H9 (cell line): ENCODE measurements around the gene CD28. TPM values are rescaled to one million over a fixed set of nuclear protein-coding genes. Genes with fewer than 3 reads are reported as not detected.

Source experiments
- DNase-seq: peaks from one replicate; pipeline ENCODE4 v3.0.0-alpha.2; 2017
- H2AFZ ChIP-seq: one replicate; pipeline ENCODE4 v1.6.1; 2013; ENCODE audit warnings: mild to moderate bottlenecking, low read length, control low read depth, moderate library complexity
- H2AK5ac ChIP-seq: 2 replicates; pipeline ENCODE4 v1.6.1; 2013; ENCODE audit warnings: low read length, control low read depth, mixed read lengths; ENCODE audit not compliant: insufficient read length
- H2BK120ac ChIP-seq: one replicate; pipeline ENCODE4 v1.6.1; 2013; ENCODE audit warnings: low read depth, mild to moderate bottlenecking, low read length, control low read depth, inconsistent platforms; ENCODE audit not compliant: poor library complexity, severe bottlenecking
- H2BK12ac ChIP-seq: 2 replicates; pipeline ENCODE4 v1.6.1; 2013; ENCODE audit warnings: low read length, control low read depth, mixed read lengths, low read depth; ENCODE audit not compliant: insufficient read length
- H2BK15ac ChIP-seq: 2 replicates; pipeline ENCODE4 v1.6.1; 2013; ENCODE audit warnings: low read depth, low read length, control low read depth
- H2BK20ac ChIP-seq: one replicate; pipeline ENCODE4 v1.6.1; 2013; ENCODE audit warnings: low read depth, mild to moderate bottlenecking, low read length, control low read depth, inconsistent platforms; ENCODE audit not compliant: poor library complexity, severe bottlenecking
- H2BK5ac ChIP-seq: 2 replicates; pipeline ENCODE4 v1.6.1; 2013; ENCODE audit warnings: low read length, control low read depth, mixed read lengths; ENCODE audit not compliant: insufficient read length
- H3K14ac ChIP-seq: 2 replicates; pipeline ENCODE4 v1.6.1; 2013; ENCODE audit warnings: low read length, control low read depth; ENCODE audit not compliant: insufficient read depth
- H3K18ac ChIP-seq: 2 replicates; pipeline ENCODE4 v1.6.1; 2013; ENCODE audit warnings: low read depth, mild to moderate bottlenecking, mixed read lengths, low read length, control low read depth; ENCODE audit not compliant: insufficient read length
- H3K23ac ChIP-seq: 2 replicates; pipeline ENCODE4 v1.6.1; 2013; ENCODE audit warnings: low read length, control low read depth, mixed read lengths, low read depth; ENCODE audit not compliant: insufficient read length
- H3K23me2 ChIP-seq: 2 replicates; pipeline ENCODE4 v1.6.1; 2013; ENCODE audit warnings: low read depth, mild to moderate bottlenecking, mixed read lengths, low read length, control low read depth; ENCODE audit not compliant: insufficient read length, poor library complexity, severe bottlenecking
- H3K27ac ChIP-seq: 2 replicates; pipeline ENCODE4 v1.5.1; 2013; ENCODE audit warnings: low read length, control low read depth, mixed read lengths, low read depth; ENCODE audit not compliant: insufficient read length
- H3K27me3 ChIP-seq: 2 replicates; pipeline ENCODE4 v1.6.1; 2013; ENCODE audit warnings: low read length, control low read depth, inconsistent platforms; ENCODE audit not compliant: insufficient read depth
- H3K4ac ChIP-seq: 2 replicates; pipeline ENCODE4 v1.6.1; 2013; ENCODE audit warnings: low read depth, mild to moderate bottlenecking, control low read depth, inconsistent platforms, low read length, moderate library complexity
- H3K4me1 ChIP-seq: 2 replicates; pipeline ENCODE4 v1.6.1; 2013; ENCODE audit warnings: low read length, control low read depth, inconsistent platforms; ENCODE audit not compliant: insufficient read depth
- H3K4me2 ChIP-seq: 2 replicates; pipeline ENCODE4 v1.6.1; 2013; ENCODE audit warnings: low read length, control low read depth, mixed read lengths; ENCODE audit not compliant: insufficient read length, insufficient read depth
- H3K56ac ChIP-seq: 2 replicates; pipeline ENCODE4 v1.6.1; 2013; ENCODE audit warnings: low read depth, mild to moderate bottlenecking, mixed read lengths, low read length, control low read depth; ENCODE audit not compliant: insufficient read length
- H3K79me1 ChIP-seq: 2 replicates; pipeline ENCODE4 v1.6.1; 2013; ENCODE audit warnings: low read depth, mild to moderate bottlenecking, moderate library complexity, low read length, control low read depth, inconsistent platforms; ENCODE audit not compliant: insufficient read depth, poor library complexity, severe bottlenecking
- H3K79me2 ChIP-seq: 2 replicates; pipeline ENCODE4 v1.6.1; 2013; ENCODE audit warnings: low read length, control low read depth, inconsistent platforms; ENCODE audit not compliant: insufficient read depth
- H3K9ac ChIP-seq: 2 replicates; pipeline ENCODE4 v1.6.1; 2013; ENCODE audit warnings: low read length, control low read depth, mixed read lengths; ENCODE audit not compliant: insufficient read length; ENCODE audit errors: extremely low read depth
- H3K9me3 ChIP-seq: one replicate; pipeline ENCODE4 v1.6.1; 2013; ENCODE audit warnings: low read depth, low read length, inconsistent platforms; ENCODE audit not compliant: control insufficient read depth
- H3T11ph ChIP-seq: one replicate; pipeline ENCODE4 v1.6.1; 2013; ENCODE audit warnings: mild to moderate bottlenecking, low read length, control low read depth, inconsistent platforms
- H4K20me1 ChIP-seq: one replicate; pipeline ENCODE4 v1.6.1; 2013; ENCODE audit not compliant: control insufficient read depth, insufficient read length, insufficient read depth
- H4K5ac ChIP-seq: 2 replicates; pipeline ENCODE4 v1.6.1; 2013; ENCODE audit warnings: low read depth, mild to moderate bottlenecking, mixed read lengths, low read length, control low read depth; ENCODE audit not compliant: insufficient read length
- H4K8ac ChIP-seq: replicated peaks from 2 replicates; pipeline ENCODE4 v1.6.1; 2013; ENCODE audit warnings: low read length, control low read depth, mixed read lengths, low read depth; ENCODE audit not compliant: insufficient read length
- H4K91ac ChIP-seq: 2 replicates; pipeline ENCODE4 v1.6.1; 2013; ENCODE audit warnings: low read depth, mild to moderate bottlenecking, moderate library complexity, mixed read lengths, low read length, control low read depth; ENCODE audit not compliant: insufficient read length
- H3K27ac Mint-ChIP-seq, 3 experiments: 2 replicates in 2 of 3; 3 replicates in 1 of 3; pipeline ENCODE4 v1.8.0; 2020 to 2021; ENCODE audit warnings: mixed read lengths in 3 of 3, mild to moderate bottlenecking in 1 of 3, moderate library complexity in 1 of 3
- H3K27me3 Mint-ChIP-seq: 2 replicates; pipeline ENCODE4 v1.8.0; 2021; ENCODE audit warnings: low read depth, mild to moderate bottlenecking, moderate library complexity, mixed read lengths
- H3K36me3 Mint-ChIP-seq, 3 experiments: 2 replicates in 2 of 3; 3 replicates in 1 of 3; pipeline ENCODE4 v1.8.0; 2020 to 2021; ENCODE audit warnings: low read depth in 3 of 3, mixed read lengths in 3 of 3; ENCODE audit not compliant: insufficient read depth in 1 of 3
- H3K4me1 Mint-ChIP-seq, 2 experiments: 2 replicates each; pipeline ENCODE4 v1.8.0; 2020; ENCODE audit warnings: mixed read lengths in 2 of 2
- H3K4me3 Mint-ChIP-seq, 2 experiments: 2 replicates in 1 of 2; 3 replicates in 1 of 2; pipeline ENCODE4 v1.8.0; 2020 to 2021; ENCODE audit warnings: mild to moderate bottlenecking in 2 of 2, mixed read lengths in 2 of 2, moderate library complexity in 1 of 2
- H3K9me3 Mint-ChIP-seq, 2 experiments: 2 replicates in 1 of 2; 3 replicates in 1 of 2; pipeline ENCODE4 v1.8.0; 2020; ENCODE audit warnings: mild to moderate bottlenecking in 2 of 2, mixed read lengths in 2 of 2, moderate library complexity in 1 of 2
- CTCF ChIP-seq: fragments of 200-600 bp; sonication (generic); conservative IDR thresholded peaks from 3 replicates; pipeline ENCODE4 v1.8.0; 2021; ENCODE audit warnings: antibody characterized with exemption, mild to moderate bottlenecking
- WGBS: extraction: QIAGEN DNeasy Blood & Tissue Kit; methylation state at CpG from one replicate; pipeline ENCODE4 v1.1.7; 2013; ENCODE audit warnings: missing lambda C conversion rate, low lambda C conversion rate, mixed read lengths; ENCODE audit not compliant: insufficient read length; ENCODE audit errors: extremely low coverage; 5-methylcytosine and 5-hydroxymethylcytosine counted together
- total RNA-seq: library from RNA; stranded (reverse); gene quantifications from 2 replicates; pipeline ENCODE4 v1.2.1, GENCODE V29; 2021

The CD28 gene
- total RNA-seq, 1 experiment from 2014 or later = not detected

GRCh38 chr2:203745267-203745666 lies 38.8 kb downstream of the CD28 start:
- no peak overlapping the region for H2BK20ac ChIP-seq
- H3K23ac ChIP-seq = no peak overlapping the region
- no peak overlapping the region for H2BK5ac ChIP-seq
- no peak for TF ChIP-seq CTCF
- Mint-ChIP-seq H3K9me3 (no peaks in the 10 kb centered on the region; a peak in 1 of 5 replicates), H3K27ac (no peak overlapping the region), H3K27me3 (no peaks in the 10 kb centered on the region; the same call in 1 of the 2 replicates), H3K4me3 (no peak overlapping the region), H3K36me3 (no peaks in the 10 kb centered on the region), H3K4me1 (0 out of 4 replicates have a peak, but pooled peaks cover 0 to 2% of the 10 kb centered on the region in 2 experiments)
- no peaks in the 10 kb centered on the region for H4K20me1 ChIP-seq
- H4K91ac ChIP-seq = no peak overlapping the region
- H3K4me2 ChIP-seq = no peak overlapping the region
- no peak overlapping the region for H3T11ph ChIP-seq
- H3K79me2 ChIP-seq = no peaks in the 10 kb centered on the region
- H4K8ac ChIP-seq = no peak overlapping the region
- H2BK12ac ChIP-seq = no peak overlapping the region
- no peak overlapping the region for H2AK5ac ChIP-seq
- no peak overlapping the region for H2AFZ ChIP-seq
- H3K9ac ChIP-seq = no peak overlapping the region
- H3K27me3 ChIP-seq = no peaks in the 10 kb centered on the region
- no peak overlapping the region for H3K4ac ChIP-seq
- DNase-seq = no peak
- no CpG with 5 or more reads among the region's 1 CpG for WGBS
- H3K9me3 ChIP-seq = no peaks in the 10 kb centered on the region
- no peak overlapping the region for H2BK15ac ChIP-seq
- no peaks in the 10 kb centered on the region for H3K79me1 ChIP-seq
- H3K14ac ChIP-seq = no peak overlapping the region
- no peaks in the 10 kb centered on the region for H3K23me2 ChIP-seq
- no peak overlapping the region for H2BK120ac ChIP-seq
- H3K56ac ChIP-seq = no peak overlapping the region
- H3K27ac ChIP-seq = no peak overlapping the region
- H3K18ac ChIP-seq = no peak overlapping the region
- no peak overlapping the region for H4K5ac ChIP-seq
- H3K4me1 ChIP-seq = no peaks in the 10 kb centered on the region
